ENCODE results near the gene CATSPER3. TPM values are rescaled to one million over a fixed set of nuclear protein-coding genes. Genes with fewer than 3 reads are reported as not detected.

Gene CATSPER3
- total RNA-seq, 1 donor from 2014 or later: 0.39 TPM

DNA sequence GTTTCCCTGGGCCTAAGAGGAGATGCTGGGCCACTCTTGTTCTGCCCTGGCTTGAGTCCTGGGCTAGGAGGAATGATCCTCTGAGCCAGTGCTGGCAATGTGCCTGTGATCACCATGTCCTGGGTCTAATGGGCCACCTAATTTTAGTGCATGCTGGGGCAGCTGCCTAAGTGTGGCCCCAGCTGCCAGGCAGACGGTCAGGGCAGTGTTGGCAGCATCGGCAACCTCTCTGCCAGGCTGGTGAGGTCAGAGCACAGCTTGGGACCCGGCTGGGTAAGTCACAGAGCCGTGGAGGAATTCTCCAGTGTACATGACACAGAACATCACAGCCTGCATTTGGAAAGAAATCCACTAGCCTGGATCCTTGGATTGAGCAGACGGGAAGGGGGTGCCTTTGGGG is 87.7 kb downstream of the CATSPER3 start:
- Histone ChIP-seq H3K9ac (ENCODE audit: low read length) (no peak overlapping the region), H3K4me1 (ENCODE audit: insufficient read depth, low read length) (no peaks in the 10 kb centered on the region), H4K20me1 (ENCODE audit: insufficient read depth, low read length) (no peaks in the 10 kb centered on the region), H3K79me2 (ENCODE audit: insufficient read depth, low read length) (no peaks in the 10 kb centered on the region), H3K9me3 (ENCODE audit: insufficient read depth, low read depth, low read length) (no peaks in the 10 kb centered on the region), H2AFZ (ENCODE audit: low read depth, low read length) (no peak overlapping the region), H3K36me3 (ENCODE audit: insufficient read depth, low read length) (no peaks in the 10 kb centered on the region), H3K4me3 (ENCODE audit: insufficient read depth, low read depth, low read length) (no peak overlapping the region), H3K27me3 (ENCODE audit: insufficient read depth, low read length) (peaks cover 54% of the 10 kb centered on the region), H3K4me2 (ENCODE audit: low read length) (no peak overlapping the region), H3K27ac (ENCODE audit: low read depth, low read length) (no peak overlapping the region)
- Mint-ChIP-seq H3K27me3 (ENCODE audit: low read depth, unreplicated experiment) (peaks cover 99% of the 10 kb centered on the region), H3K36me3 (ENCODE audit: low read depth, unreplicated experiment) (no peaks in the 10 kb centered on the region), H3K4me1 (ENCODE audit: low read depth, unreplicated experiment) (no peaks in the 10 kb centered on the region), H3K27ac (ENCODE audit: unreplicated experiment) (no peak overlapping the region), H3K4me3 (ENCODE audit: unreplicated experiment) (no peak overlapping the region), H3K9me3 (ENCODE audit: unreplicated experiment) (peaks cover 10% of the 10 kb centered on the region)
- TF ChIP-seq EZH2 (IDR thresholded peaks at IDR 0.05; ENCODE audit: insufficient read depth, low read length): no peak
- TF ChIP-seq, protein P1, sequence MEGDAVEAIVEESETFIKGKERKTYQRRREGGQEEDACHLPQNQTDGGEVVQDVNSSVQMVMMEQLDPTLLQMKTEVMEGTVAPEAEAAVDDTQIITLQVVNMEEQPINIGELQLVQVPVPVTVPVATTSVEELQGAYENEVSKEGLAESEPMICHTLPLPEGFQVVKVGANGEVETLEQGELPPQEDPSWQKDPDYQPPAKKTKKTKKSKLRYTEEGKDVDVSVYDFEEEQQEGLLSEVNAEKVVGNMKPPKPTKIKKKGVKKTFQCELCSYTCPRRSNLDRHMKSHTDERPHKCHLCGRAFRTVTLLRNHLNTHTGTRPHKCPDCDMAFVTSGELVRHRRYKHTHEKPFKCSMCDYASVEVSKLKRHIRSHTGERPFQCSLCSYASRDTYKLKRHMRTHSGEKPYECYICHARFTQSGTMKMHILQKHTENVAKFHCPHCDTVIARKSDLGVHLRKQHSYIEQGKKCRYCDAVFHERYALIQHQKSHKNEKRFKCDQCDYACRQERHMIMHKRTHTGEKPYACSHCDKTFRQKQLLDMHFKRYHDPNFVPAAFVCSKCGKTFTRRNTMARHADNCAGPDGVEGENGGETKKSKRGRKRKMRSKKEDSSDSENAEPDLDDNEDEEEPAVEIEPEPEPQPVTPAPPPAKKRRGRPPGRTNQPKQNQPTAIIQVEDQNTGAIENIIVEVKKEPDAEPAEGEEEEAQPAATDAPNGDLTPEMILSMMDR (IDR thresholded peaks at IDR 0.05; ENCODE audit: insufficient read depth, low read depth, low read length): no peak
- DNase-seq (ENCODE audit: low read depth) (no peak), FAIRE-seq (no peak)

GRCh38 chr5:135056316-135057030 is 88.8 kb downstream of the CATSPER3 start:
- Mint-ChIP-seq H3K4me3 (ENCODE audit: unreplicated experiment) (no peak overlapping the region), H3K36me3 (ENCODE audit: low read depth, unreplicated experiment) (no peaks in the 10 kb centered on the region), H3K4me1 (ENCODE audit: low read depth, unreplicated experiment) (no peaks in the 10 kb centered on the region), H3K27me3 (ENCODE audit: low read depth, unreplicated experiment) (peaks cover 97% of the 10 kb centered on the region), H3K27ac (ENCODE audit: unreplicated experiment) (no peak overlapping the region), H3K9me3 (ENCODE audit: unreplicated experiment) (peaks cover 6% of the 10 kb centered on the region)
- no peak overlapping the region for H3K4me3 ChIP-seq (ENCODE audit: insufficient read depth, low read depth, low read length)
- no peak overlapping the region for H2AFZ ChIP-seq (ENCODE audit: low read depth, low read length)
- H3K79me2 ChIP-seq (ENCODE audit: insufficient read depth, low read length): no peaks in the 10 kb centered on the region
- H3K9me3 ChIP-seq (ENCODE audit: insufficient read depth, low read depth, low read length): no peaks in the 10 kb centered on the region
- no peak overlapping the region for H3K9ac ChIP-seq (ENCODE audit: low read length)
- TF ChIP-seq, protein P1 (IDR thresholded peaks at IDR 0.05; ENCODE audit: insufficient read depth, low read depth, low read length): no peak
- no peak for TF ChIP-seq EZH2 (IDR thresholded peaks at IDR 0.05; ENCODE audit: insufficient read depth, low read length)
- no peak overlapping the region for H3K4me2 ChIP-seq (ENCODE audit: low read length)
- no peaks in the 10 kb centered on the region for H4K20me1 ChIP-seq (ENCODE audit: insufficient read depth, low read length)
- H3K27me3 ChIP-seq (ENCODE audit: insufficient read depth, low read length): peaks cover 43% of the 10 kb centered on the region
- FAIRE-seq (no peak), DNase-seq (ENCODE audit: low read depth) (no peak)
- H3K27ac ChIP-seq (ENCODE audit: low read depth, low read length): no peak overlapping the region
- H3K4me1 ChIP-seq (ENCODE audit: insufficient read depth, low read length): no peaks in the 10 kb centered on the region
- H3K36me3 ChIP-seq (ENCODE audit: insufficient read depth, low read length): no peaks in the 10 kb centered on the region

DNA sequence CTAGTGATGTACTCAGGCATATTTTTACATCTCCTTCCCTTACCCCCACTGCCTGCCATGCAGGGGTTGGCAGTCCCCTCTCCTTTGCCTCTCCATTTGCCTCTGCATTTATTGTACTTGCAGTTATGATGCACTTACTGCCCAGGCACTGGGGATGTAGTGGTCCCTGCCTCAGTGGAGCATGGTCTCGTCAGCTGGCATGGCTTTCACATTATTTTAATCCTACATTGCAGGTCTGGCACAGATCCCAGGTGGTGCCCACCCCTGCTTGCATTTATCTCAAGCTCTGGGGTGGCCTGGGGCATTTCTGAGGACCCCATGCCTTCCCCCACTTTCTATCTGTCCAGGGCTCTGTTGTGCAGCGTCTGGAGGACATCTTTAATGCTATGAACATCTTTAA is 89.5 kb downstream of the CATSPER3 start:
- Histone ChIP-seq H3K9ac (ENCODE audit: low read length) (no peak overlapping the region), H2AFZ (ENCODE audit: low read depth, low read length) (no peak overlapping the region), H3K27me3 (ENCODE audit: insufficient read depth, low read length) (peaks cover 35% of the 10 kb centered on the region), H4K20me1 (ENCODE audit: insufficient read depth, low read length) (no peaks in the 10 kb centered on the region), H3K9me3 (ENCODE audit: insufficient read depth, low read depth, low read length) (no peaks in the 10 kb centered on the region), H3K79me2 (ENCODE audit: insufficient read depth, low read length) (no peaks in the 10 kb centered on the region), H3K4me1 (ENCODE audit: insufficient read depth, low read length) (no peaks in the 10 kb centered on the region), H3K4me2 (ENCODE audit: low read length) (no peak overlapping the region), H3K36me3 (ENCODE audit: insufficient read depth, low read length) (no peaks in the 10 kb centered on the region), H3K27ac (ENCODE audit: low read depth, low read length) (no peak overlapping the region), H3K4me3 (ENCODE audit: insufficient read depth, low read depth, low read length) (no peak overlapping the region)
- DNase-seq (ENCODE audit: low read depth): no peak
- TF ChIP-seq, protein P1 (IDR thresholded peaks at IDR 0.05; ENCODE audit: insufficient read depth, low read depth, low read length): no peak
- TF ChIP-seq EZH2 (IDR thresholded peaks at IDR 0.05; ENCODE audit: insufficient read depth, low read length): no peak
- Mint-ChIP-seq H3K4me1 (ENCODE audit: low read depth, unreplicated experiment) (no peaks in the 10 kb centered on the region), H3K27ac (ENCODE audit: unreplicated experiment) (no peak overlapping the region), H3K9me3 (ENCODE audit: unreplicated experiment) (peaks cover 6% of the 10 kb centered on the region), H3K36me3 (ENCODE audit: low read depth, unreplicated experiment) (no peaks in the 10 kb centered on the region), H3K4me3 (ENCODE audit: unreplicated experiment) (no peak overlapping the region), H3K27me3 (ENCODE audit: low read depth, unreplicated experiment) (peaks cover 95% of the 10 kb centered on the region)
- FAIRE-seq: no peak

Data from astrocyte (in vitro differentiated cells and primary cell).